OCI-LY3 (cell line): ENCODE measurements around the gene RHBDD1.

Experiments used
- H2AFZ ChIP-seq: fragments of 200-600, 300-600 bp; shearing (Covaris generic); 2 replicates; pipeline ENCODE4 v1.6.0; 2014; ENCODE audit warnings: antibody characterized with exemption, low read depth, low read length
- H3K27ac ChIP-seq: fragments of 200-600, 300-600 bp; sonication (generic); 2 replicates; pipeline ENCODE4 v1.5.1; 2014; ENCODE audit warnings: mild to moderate bottlenecking, low read length, moderate library complexity, mixed read lengths
- H3K27me3 ChIP-seq: fragments of 200-600, 300-600 bp; sonication (generic); 2 replicates; pipeline ENCODE4 v1.6.1; 2014; ENCODE audit warnings: low read depth, low read length, mixed read lengths
- H3K36me3 ChIP-seq: fragments of 200-600, 300-600 bp; sonication (generic); replicated peaks from 2 replicates; pipeline ENCODE3; 2014; ENCODE audit warnings: low read depth, low read length, mixed read lengths
- H3K4me1 ChIP-seq: fragments of 300-600, 200-600 bp; sonication (generic); 2 replicates; pipeline ENCODE4 v1.6.1; 2014; ENCODE audit warnings: low read length, mixed read lengths
- H3K4me2 ChIP-seq: fragments of 200-600, 300-600 bp; sonication (generic); 2 replicates; pipeline ENCODE4 v1.6.1; 2014; ENCODE audit warnings: low read length, mixed read lengths
- H3K4me3 ChIP-seq: fragments of 300-600, 200-600 bp; sonication (generic); 2 replicates; pipeline ENCODE4 v1.5.1; 2014; ENCODE audit warnings: antibody characterized with exemption, mild to moderate bottlenecking, low read length, moderate library complexity
- H3K79me2 ChIP-seq: fragments of 300-600, 200-600 bp; shearing (Covaris generic); 2 replicates; pipeline ENCODE4 v1.6.1; 2014; ENCODE audit warnings: mild to moderate bottlenecking, low read length, mixed read lengths
- H3K9ac ChIP-seq: fragments of 300-600, 200-600 bp; shearing (Covaris generic); 2 replicates; pipeline ENCODE4 v1.6.0; 2014; ENCODE audit warnings: mild to moderate bottlenecking, low read length, moderate library complexity
- H3K9me3 ChIP-seq: fragments of 200-600, 300-600 bp; shearing (Covaris generic); 2 replicates; pipeline ENCODE4 v1.6.1; 2014; ENCODE audit warnings: low read length, mixed read lengths; ENCODE audit not compliant: insufficient read depth
- H4K20me1 ChIP-seq: fragments of 200-600, 300-600 bp; sonication (generic); 2 replicates; pipeline ENCODE4 v1.6.1; 2016; ENCODE audit warnings: low read length, mixed read lengths; ENCODE audit not compliant: insufficient read depth
- EZH2phosphoT487 ChIP-seq: fragments of 200-600 bp; shearing (Covaris generic); IDR thresholded peaks from 2 replicates; pipeline ENCODE4 v1.6.1; 2018; ENCODE audit warnings: antibody characterized with exemption, mixed run types, low read depth
- TF ChIP-seq, protein P1 (sequence below): fragments of 200-600, 300-600 bp; sonication (generic); IDR thresholded peaks from 2 replicates; pipeline ENCODE4 v1.5.1; 2014; ENCODE audit warnings: antibody characterized with exemption, low read length, low read depth

RHBDD1 gene

DNA sequence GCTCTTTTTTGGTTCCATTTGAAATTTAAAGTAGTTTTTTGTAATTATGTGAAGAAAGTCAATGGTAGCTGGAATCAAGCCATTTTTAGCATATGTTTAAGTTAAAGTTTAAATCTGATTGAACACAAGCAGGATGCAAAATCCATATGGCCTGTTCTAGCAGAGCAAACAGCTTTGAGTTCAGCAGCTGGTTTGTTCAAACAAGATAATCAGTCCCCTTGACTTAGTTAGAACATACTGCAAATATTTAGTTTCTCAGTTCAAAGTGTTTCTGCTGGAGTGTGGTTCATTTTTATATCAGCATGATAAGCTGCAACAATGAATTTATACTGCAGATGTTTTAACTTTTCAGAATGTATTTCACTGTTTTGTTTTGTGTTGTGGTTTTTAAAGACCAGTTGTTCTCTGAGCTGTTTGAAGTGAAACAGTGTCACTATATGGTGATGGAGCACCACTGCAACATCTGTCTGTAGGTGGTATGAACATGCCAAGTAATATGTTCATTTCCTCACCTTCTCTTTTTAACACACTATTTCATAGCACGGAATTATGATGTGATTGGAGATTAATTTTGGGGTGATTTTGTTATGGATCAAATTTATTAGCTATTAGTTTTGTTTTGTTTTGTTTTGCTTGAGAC lies 202.8 kb downstream of the RHBDD1 start:
- Histone ChIP-seq H3K4me3 (no peak overlapping the region), H3K36me3 (no peaks in the 10 kb centered on the region), H3K4me1 (no peaks in the 10 kb centered on the region), H3K79me2 (no peaks in the 10 kb centered on the region), H3K9me3 (no peaks in the 10 kb centered on the region), H4K20me1 (no peaks in the 10 kb centered on the region), H3K4me2 (no peak overlapping the region), H3K27me3 (no peaks in the 10 kb centered on the region), H3K9ac (no peak overlapping the region), H3K27ac (no peak overlapping the region), H2AFZ (no peak overlapping the region)
- TF ChIP-seq EZH2phosphoT487 = no peak
- TF ChIP-seq, protein P1, sequence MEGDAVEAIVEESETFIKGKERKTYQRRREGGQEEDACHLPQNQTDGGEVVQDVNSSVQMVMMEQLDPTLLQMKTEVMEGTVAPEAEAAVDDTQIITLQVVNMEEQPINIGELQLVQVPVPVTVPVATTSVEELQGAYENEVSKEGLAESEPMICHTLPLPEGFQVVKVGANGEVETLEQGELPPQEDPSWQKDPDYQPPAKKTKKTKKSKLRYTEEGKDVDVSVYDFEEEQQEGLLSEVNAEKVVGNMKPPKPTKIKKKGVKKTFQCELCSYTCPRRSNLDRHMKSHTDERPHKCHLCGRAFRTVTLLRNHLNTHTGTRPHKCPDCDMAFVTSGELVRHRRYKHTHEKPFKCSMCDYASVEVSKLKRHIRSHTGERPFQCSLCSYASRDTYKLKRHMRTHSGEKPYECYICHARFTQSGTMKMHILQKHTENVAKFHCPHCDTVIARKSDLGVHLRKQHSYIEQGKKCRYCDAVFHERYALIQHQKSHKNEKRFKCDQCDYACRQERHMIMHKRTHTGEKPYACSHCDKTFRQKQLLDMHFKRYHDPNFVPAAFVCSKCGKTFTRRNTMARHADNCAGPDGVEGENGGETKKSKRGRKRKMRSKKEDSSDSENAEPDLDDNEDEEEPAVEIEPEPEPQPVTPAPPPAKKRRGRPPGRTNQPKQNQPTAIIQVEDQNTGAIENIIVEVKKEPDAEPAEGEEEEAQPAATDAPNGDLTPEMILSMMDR = 0 out of 2 replicates have a peak, but pooled peaks have one; percentile 6

DNA sequence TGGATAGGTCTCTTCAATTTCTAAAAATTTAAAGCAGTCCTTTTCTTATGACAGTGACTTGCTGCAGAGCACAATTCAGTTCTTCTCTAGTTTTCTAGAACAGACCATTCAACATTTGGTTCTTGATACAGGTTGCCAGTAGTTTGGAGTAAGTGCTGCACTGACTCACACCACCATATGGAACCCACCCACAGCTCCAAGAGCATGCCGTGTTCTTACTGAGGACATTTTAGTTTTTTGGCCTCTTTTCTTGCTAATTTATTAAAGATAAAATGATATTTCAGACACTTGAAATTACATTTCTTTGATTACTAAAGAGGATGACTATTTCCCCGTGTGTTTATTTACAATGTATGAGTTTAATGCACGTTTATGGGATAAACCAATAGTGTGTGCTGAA lies 208.1 kb downstream of the RHBDD1 start:
- H4K20me1 ChIP-seq = no peaks in the 10 kb centered on the region
- H3K36me3 ChIP-seq = no peaks in the 10 kb centered on the region

More for the DNA sequence above, 208.1 kb downstream of the RHBDD1 start:
- H3K27ac ChIP-seq = no peak overlapping the region
- no peak overlapping the region for H3K4me3 ChIP-seq
- no peak overlapping the region for H2AFZ ChIP-seq
- no peak overlapping the region for H3K4me2 ChIP-seq
- H3K9me3 ChIP-seq = no peaks in the 10 kb centered on the region
- TF ChIP-seq, protein P1 = no peak
- no peak for TF ChIP-seq EZH2phosphoT487
- H3K9ac ChIP-seq = no peak overlapping the region
- H3K4me1 ChIP-seq = no peaks in the 10 kb centered on the region
- H3K79me2 ChIP-seq = no peaks in the 10 kb centered on the region
- H3K27me3 ChIP-seq = no peaks in the 10 kb centered on the region
